CD4-positive, CD25-positive, alpha-beta regulatory T cell (primary cell): ENCODE results near the gene GNRHR. TPM values are rescaled to one million over a fixed set of nuclear protein-coding genes. Genes with fewer than 3 reads are reported as not detected.
"Not testable (repeated sequence)": the region's sequence is repeated elsewhere in the genome, so short reads cannot be mapped to it uniquely, and the experiment has no call there.

ENCODE experiments used
- ATAC-seq, 2 donors: fragments of 150-1000 bp; cut with Tn5 transposase; one replicate each; pipeline ENCODE4 v1.10.0; 2021; ENCODE audit warnings: low read depth in 2 of 2, moderate number of reproducible peaks in 2 of 2, moderate library complexity in 1 of 2
- DNase-seq, 3 donors: peaks; one replicate each; pipeline versions ENCODE4 v3.0.0 to v3.0.0-alpha.2; 2012 to 2022; ENCODE audit warnings: mixed read lengths in 1 of 3
- H3K27ac ChIP-seq: one replicate; pipeline ENCODE4 v1.7.0; 2013; ENCODE audit warnings: mild to moderate bottlenecking, low read length; ENCODE audit not compliant: insufficient read depth, poor library complexity, severe bottlenecking
- H3K27me3 ChIP-seq: one replicate; pipeline ENCODE4 v1.7.0; 2013; ENCODE audit warnings: low read length; ENCODE audit not compliant: control insufficient read depth, insufficient read depth
- H3K36me3 ChIP-seq: one replicate; pipeline ENCODE4 v1.7.0; 2013; ENCODE audit warnings: mild to moderate bottlenecking, low read length, moderate library complexity; ENCODE audit not compliant: control insufficient read depth, insufficient read depth
- H3K4me1 ChIP-seq: 2 replicates; pipeline ENCODE4 v1.7.0; 2013; ENCODE audit warnings: mild to moderate bottlenecking, low read length; ENCODE audit not compliant: insufficient read depth, control insufficient read depth, poor library complexity, severe bottlenecking
- H3K4me3 ChIP-seq: one replicate; pipeline ENCODE4 v1.7.0; 2013; ENCODE audit warnings: low read depth, mild to moderate bottlenecking, low read length, moderate library complexity
- H3K9me3 ChIP-seq, 2 experiments: 1 replicate in 1 of 2; 2 replicates in 1 of 2; pipeline ENCODE4 v1.7.0; 2013; ENCODE audit warnings: low read length in 2 of 2, mild to moderate bottlenecking in 1 of 2, moderate library complexity in 1 of 2; ENCODE audit not compliant: control insufficient read depth in 2 of 2
- H3K27ac Mint-ChIP-seq, 3 donors: one replicate each; pipeline ENCODE4 v1.8.0; 2020 to 2022; ENCODE audit warnings: mild to moderate bottlenecking in 3 of 3, mixed read lengths in 3 of 3, moderate library complexity in 2 of 3
- H3K27me3 Mint-ChIP-seq: one replicate; pipeline ENCODE4 v1.8.0; 2022; ENCODE audit warnings: mild to moderate bottlenecking, mixed read lengths
- H3K36me3 Mint-ChIP-seq: one replicate; pipeline ENCODE4 v1.8.0; 2020; ENCODE audit warnings: mixed read lengths
- H3K4me1 Mint-ChIP-seq, 4 donors: one replicate each; pipeline ENCODE4 v1.8.0; 2020 to 2022; ENCODE audit warnings: mixed read lengths in 4 of 4, mild to moderate bottlenecking in 1 of 4
- H3K4me3 Mint-ChIP-seq, 4 donors: one replicate each; pipeline ENCODE4 v1.8.0; 2020 to 2022; ENCODE audit warnings: mild to moderate bottlenecking in 4 of 4, mixed read lengths in 4 of 4, moderate library complexity in 3 of 4
- H3K9me3 Mint-ChIP-seq, 7 donors: one replicate each; pipeline ENCODE4 v1.8.0; 2020 to 2022; ENCODE audit warnings: mixed read lengths in 7 of 7, mild to moderate bottlenecking in 3 of 7, moderate library complexity in 2 of 7
- polyA plus RNA-seq, 4 donors: library from polyadenylated mRNA; unstranded; fragments of 300-500 nt; fragmentation: Illumina TruSeq; gene quantifications; one replicate each; pipeline ENCODE4 v1.2.3, GENCODE V29; 2021
- total RNA-seq: library from RNA; stranded (reverse); gene quantifications from one replicate; pipeline ENCODE4 v1.2.3, GENCODE V29; 2022

GNRHR gene
- total and polyA plus RNA-seq, 5 donors from 2014 or later, result 0.13 to 0.16 TPM; not detected in 3

DNA sequence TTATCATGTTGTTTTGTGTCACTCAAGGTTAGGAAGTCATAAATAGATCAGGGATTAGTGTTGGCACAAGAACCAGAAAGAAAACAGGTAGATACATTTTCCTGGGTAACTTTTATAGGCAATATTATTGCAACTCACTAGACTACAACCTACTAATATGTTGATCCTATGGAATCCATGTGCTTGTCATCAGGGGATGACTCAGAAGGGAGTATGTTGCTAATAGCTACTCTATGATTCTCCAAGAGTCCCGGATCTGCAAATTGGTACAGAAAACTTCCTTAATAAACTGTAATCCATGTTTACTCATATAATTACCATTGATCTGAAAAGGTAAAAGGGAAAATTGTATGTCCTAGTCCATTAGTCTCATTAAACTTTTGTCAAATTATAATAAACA, 11.7 kb upstream of the GNRHR start:
- Mint-ChIP-seq H3K4me1 (peaks cover 0 to 4% (median 2%) of the 10 kb centered on the region in 4 donors), H3K27ac (no peak overlapping the region)

DNA sequence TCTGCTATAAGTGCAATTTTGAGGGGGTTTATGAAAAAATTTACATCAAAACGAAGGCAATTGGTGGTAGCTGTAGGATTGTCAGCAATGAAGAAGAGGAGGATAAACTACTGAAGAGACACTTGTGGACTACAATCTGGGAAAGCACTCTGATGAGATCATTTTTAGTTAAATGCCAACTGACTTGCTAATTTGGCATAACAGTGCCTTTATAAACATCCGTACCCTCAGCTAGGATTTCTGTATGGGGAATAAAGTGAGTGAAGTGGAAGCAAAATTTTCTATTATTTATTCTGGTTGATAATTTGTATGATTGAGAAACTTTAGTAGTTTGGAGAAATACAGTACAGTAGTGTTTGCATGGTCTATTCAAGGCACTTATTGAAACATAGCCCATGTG, 11.2 kb upstream of the GNRHR start:
- Histone ChIP-seq H3K27me3 (no peaks in the 10 kb centered on the region), H3K36me3 (no peaks in the 10 kb centered on the region), H3K27ac (no peak overlapping the region), H3K9me3 (no peaks in the 10 kb centered on the region), H3K4me3 (no peak overlapping the region), H3K4me1 (no peaks in the 10 kb centered on the region)
- no peaks in the 10 kb centered on the region for H3K36me3 Mint-ChIP-seq
- no peak overlapping the region for H3K4me3 Mint-ChIP-seq
- peaks cover 0 to 4% (median 2%) of the 10 kb centered on the region in 4 donors for H3K4me1 Mint-ChIP-seq
- no peaks in the 10 kb centered on the region for H3K27me3 Mint-ChIP-seq
- ATAC-seq (no peak), DNase-seq (no peak)
- no peak overlapping the region for H3K27ac Mint-ChIP-seq
- H3K9me3 Mint-ChIP-seq, result peaks cover 0 to 1% (median 0%) of the 10 kb centered on the region in 7 donors

More for the DNA sequence above, 11.7 kb upstream of the GNRHR start:
- no peaks in the 10 kb centered on the region for H3K9me3 ChIP-seq
- Mint-ChIP-seq H3K4me3 (no peak overlapping the region), H3K27me3 (no peaks in the 10 kb centered on the region), H3K36me3 (no peaks in the 10 kb centered on the region), H3K9me3 (peaks cover 0 to 1% (median 0%) of the 10 kb centered on the region in 7 donors)
- DNase-seq, result no peak
- no peak overlapping the region for H3K27ac ChIP-seq
- no peak overlapping the region for H3K4me3 ChIP-seq
- H3K27me3 ChIP-seq, result no peaks in the 10 kb centered on the region
- H3K4me1 ChIP-seq, result no peaks in the 10 kb centered on the region
- ATAC-seq, result no peak
- H3K36me3 ChIP-seq, result no peaks in the 10 kb centered on the region

GRCh38 chr4:67764183-67764582, 10.0 kb upstream of the GNRHR start:
- Histone ChIP-seq H3K4me1 (no peaks in the 10 kb centered on the region), H3K9me3 (no peaks in the 10 kb centered on the region), H3K27me3 (no peaks in the 10 kb centered on the region), H3K27ac (no peak overlapping the region), H3K36me3 (no peaks in the 10 kb centered on the region), H3K4me3 (no peak overlapping the region)
- DNase-seq, result no peak
- H3K36me3 Mint-ChIP-seq, result no peaks in the 10 kb centered on the region
- H3K27ac Mint-ChIP-seq, result no peak overlapping the region
- peaks cover 0 to 4% (median 2%) of the 10 kb centered on the region in 4 donors for H3K4me1 Mint-ChIP-seq
- ATAC-seq, result no peak
- H3K4me3 Mint-ChIP-seq, result no peak overlapping the region
- H3K9me3 Mint-ChIP-seq, result peaks cover 0 to 1% (median 0%) of the 10 kb centered on the region in 7 donors
- no peaks in the 10 kb centered on the region for H3K27me3 Mint-ChIP-seq

GRCh38 chr4:67762086-67762485, 7.9 kb upstream of the GNRHR start:
- Mint-ChIP-seq H3K9me3 (peaks cover 0 to 1% (median 0%) of the 10 kb centered on the region in 7 donors), H3K4me3 (no peak overlapping the region), H3K4me1 (peaks cover 0 to 4% (median 2%) of the 10 kb centered on the region in 4 donors), H3K36me3 (peaks cover 2% of the 10 kb centered on the region), H3K27me3 (no peaks in the 10 kb centered on the region), H3K27ac (peak overlapping the region in 1 of 3 donors; percentile 3)
- Histone ChIP-seq H3K4me1 (no peaks in the 10 kb centered on the region), H3K9me3 (no peaks in the 10 kb centered on the region), H3K27ac (no peak overlapping the region), H3K27me3 (no peaks in the 10 kb centered on the region), H3K36me3 (no peaks in the 10 kb centered on the region), H3K4me3 (no peak overlapping the region)
- peak; percentile 31 to 57 for ATAC-seq
- peak in 2 of 3 donors; percentile 1 to 52 for DNase-seq

DNA sequence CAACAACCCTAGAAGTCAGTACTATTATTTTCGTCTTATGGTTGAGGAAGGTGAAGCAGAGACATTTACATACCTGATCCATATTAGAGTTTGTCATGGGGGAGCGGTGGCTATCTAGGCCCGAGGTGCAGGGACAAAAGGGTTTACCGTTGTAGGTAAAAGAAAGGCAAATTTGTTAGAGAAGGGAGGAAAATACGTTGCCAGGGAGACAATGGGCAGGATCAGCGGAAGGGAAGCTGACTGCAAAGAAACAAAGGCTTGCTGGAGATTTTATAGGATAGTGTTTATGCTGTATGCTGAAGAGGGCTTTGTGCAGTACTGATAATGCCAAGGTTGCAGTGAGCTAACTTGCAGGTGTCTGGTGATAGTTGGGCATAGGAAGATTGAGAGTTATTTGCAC, 2.8 kb upstream of the GNRHR start:
- ATAC-seq, H3K27me3 ChIP-seq, H3K4me1 ChIP-seq, H3K4me3 ChIP-seq, H3K27ac ChIP-seq, H3K4me3 Mint-ChIP-seq, H3K9me3 Mint-ChIP-seq, H3K36me3 ChIP-seq, H3K27me3 Mint-ChIP-seq, DNase-seq, H3K4me1 Mint-ChIP-seq, H3K9me3 ChIP-seq: not testable (repeated sequence)
- H3K27ac Mint-ChIP-seq, result peak overlapping the region in 1 of 3 donors; percentile 21
- H3K36me3 Mint-ChIP-seq, result peaks cover 15% of the 10 kb centered on the region

- no peaks in the 10 kb centered on the region for H3K36me3 ChIP-seq
- Mint-ChIP-seq H3K36me3 (peaks cover 15% of the 10 kb centered on the region), H3K4me3 (no peak overlapping the region), H3K27ac (no peak overlapping the region), H3K4me1 (no peaks in the 10 kb centered on the region), H3K27me3 (no peaks in the 10 kb centered on the region), H3K9me3 (peaks cover 0 to 1% (median 0%) of the 10 kb centered on the region in 7 donors)
- no peak overlapping the region for H3K27ac ChIP-seq
- no peaks in the 10 kb centered on the region for H3K9me3 ChIP-seq
- no peak overlapping the region for H3K4me3 ChIP-seq
- H3K4me1 ChIP-seq, result no peaks in the 10 kb centered on the region
- ATAC-seq, result no peak
- no peaks in the 10 kb centered on the region for H3K27me3 ChIP-seq
- no peak for DNase-seq
These were observed 1.8 kb upstream of the GNRHR start for GRCh38 chr4:67755974-67756373.

DNA sequence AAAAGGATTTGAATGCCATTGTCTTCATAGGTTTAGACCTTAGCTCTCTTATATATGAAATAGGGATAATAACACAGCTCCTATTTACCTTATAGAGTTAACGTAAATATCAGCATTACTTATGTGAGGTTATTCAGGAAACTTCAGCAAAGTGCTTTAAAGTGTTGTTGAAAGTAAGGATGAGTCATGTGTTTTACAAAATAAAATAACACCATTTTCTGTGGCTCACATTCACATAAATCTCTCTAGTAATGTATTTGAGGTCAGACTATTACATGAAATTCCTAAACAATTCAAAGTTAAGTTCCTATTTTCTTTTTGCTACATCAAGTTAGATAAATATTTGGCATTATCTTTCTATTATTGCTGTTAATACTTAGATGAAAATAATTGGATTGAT, 2.9 kb downstream of the GNRHR start:
- Mint-ChIP-seq H3K36me3 (peaks cover 5% of the 10 kb centered on the region), H3K9me3 (peaks cover 0 to under 1% (median 0%) of the 10 kb centered on the region in 7 donors), H3K4me3 (no peak overlapping the region), H3K27ac (no peak overlapping the region), H3K27me3 (no peaks in the 10 kb centered on the region), H3K4me1 (peaks cover 0 to 5% (median 3%) of the 10 kb centered on the region in 4 donors)
- H3K4me3 ChIP-seq, result no peak overlapping the region
- no peaks in the 10 kb centered on the region for H3K9me3 ChIP-seq
- H3K36me3 ChIP-seq, result no peaks in the 10 kb centered on the region
- H3K27me3 ChIP-seq, result no peaks in the 10 kb centered on the region
- no peak for DNase-seq
- H3K4me1 ChIP-seq, result no peaks in the 10 kb centered on the region
- H3K27ac ChIP-seq, result no peak overlapping the region
- no peak for ATAC-seq

GRCh38 chr4:67750691-67751090, 3.5 kb downstream of the GNRHR start:
- Mint-ChIP-seq H3K9me3 (no peaks in the 10 kb centered on the region), H3K27me3 (no peaks in the 10 kb centered on the region), H3K27ac (no peak overlapping the region), H3K4me1 (peaks cover 0 to 5% (median 3%) of the 10 kb centered on the region in 4 donors), H3K36me3 (peaks cover 3% of the 10 kb centered on the region), H3K4me3 (no peak overlapping the region)
- no peaks in the 10 kb centered on the region for H3K4me1 ChIP-seq
- no peaks in the 10 kb centered on the region for H3K27me3 ChIP-seq
- no peak overlapping the region for H3K4me3 ChIP-seq
- no peak overlapping the region for H3K27ac ChIP-seq
- no peak for DNase-seq
- H3K36me3 ChIP-seq, result no peaks in the 10 kb centered on the region
- ATAC-seq, result no peak
- no peaks in the 10 kb centered on the region for H3K9me3 ChIP-seq
